ENCODE data around the gene SLC26A1.

Gene SLC26A1

GRCh38 chr4:1013225-1014073 is 20.2 kb upstream of the SLC26A1 start:
- TF ChIP-seq CTCF (IDR thresholded peaks at IDR 0.05; ENCODE audit: low read length, missing control alignments): no peak
- H3K4me3 ChIP-seq (replicated peaks; ENCODE audit: low read depth, low read length): no peak overlapping the region
- no peak for DNase-seq (ENCODE audit: low read depth)

- H3K4me3 ChIP-seq (replicated peaks; ENCODE audit: low read depth, low read length): peak overlapping the region; percentile 53
- no peak for DNase-seq (ENCODE audit: low read depth)
- no peak for TF ChIP-seq CTCF (IDR thresholded peaks at IDR 0.05; ENCODE audit: low read length, missing control alignments)
These were observed 19.0 kb upstream of the SLC26A1 start for GRCh38 chr4:1012034-1012739.

GRCh38 chr4:1011666-1012033 is 18.4 kb upstream of the SLC26A1 start:
- no peak for DNase-seq (ENCODE audit: low read depth)
- H3K4me3 ChIP-seq (replicated peaks; ENCODE audit: low read depth, low read length): peak overlapping the region; percentile 53
- no peak for TF ChIP-seq CTCF (IDR thresholded peaks at IDR 0.05; ENCODE audit: low read length, missing control alignments)

- H3K4me3 ChIP-seq (replicated peaks; ENCODE audit: low read depth, low read length): peak within 1 kb of the TSS; percentile 53
- DNase-seq (ENCODE audit: low read depth): peak; percentile 87
- no peak for TF ChIP-seq CTCF (IDR thresholded peaks at IDR 0.05; ENCODE audit: low read length, missing control alignments)
These were observed 17.9 kb upstream of the SLC26A1 start, which contains the start of gene FGFRL1 for GRCh38 chr4:1011022-1011665. Gene FGFRL1 (plus strand): TSS chr4:1011626. CDS start chr4:1012486, 860 bp downstream.

GRCh38 chr4:1010395-1011021 is 17.3 kb upstream of the SLC26A1 start:
- peak; percentile 85 for DNase-seq (ENCODE audit: low read depth)
- peak overlapping the region; percentile 49 for H3K4me3 ChIP-seq (replicated peaks; ENCODE audit: low read depth, low read length)
- TF ChIP-seq CTCF (IDR thresholded peaks at IDR 0.05; ENCODE audit: low read length, missing control alignments): no peak

GRCh38 chr4:1009542-1010394 is 16.6 kb upstream of the SLC26A1 start:
- DNase-seq (ENCODE audit: low read depth): peak; percentile 56
- H3K4me3 ChIP-seq (replicated peaks; ENCODE audit: low read depth, low read length): peak overlapping the region; percentile 60
- no peak for TF ChIP-seq CTCF (IDR thresholded peaks at IDR 0.05; ENCODE audit: low read length, missing control alignments)

All from fibroblast of pulmonary artery (primary cell).